HCT116 (cell line): Measurements from ENCODE around the gene TFDP1. TPM values are rescaled to one million over a fixed set of nuclear protein-coding genes. Genes with fewer than 3 reads are reported as not detected.
A peak's percentile ranks its signal among the peaks of the same experiment; 100 is the strongest.

Experiments used
- ATAC-seq: fragments of 200-7000 bp; cut with Tn5 transposase; 2 replicates; pipeline ENCODE4 v1.9.1; 2020; ENCODE audit warnings: mild to moderate bottlenecking, moderate library complexity
- BruUV-seq: library from RNA; stranded (reverse); fragments of 400-500 nt; replicated peaks from 2 replicates; lab custom pipeline; 2021; lab: Mats Ljungman, UMichigan
- CTCF ChIA-PET: fragments of 300-600 bp; sonication (Branson Sonifier 250); formaldehyde crosslinking; loops from one replicate; lab custom pipeline; 2021; ENCODE audit warnings: antibody characterized with exemption; lab: Charles Lee
- POLR2A ChIA-PET: fragments of 300-600, 350-600 bp; sonication (Branson Sonifier 250); formaldehyde crosslinking; loops from one replicate; lab custom pipeline; 2021; ENCODE audit warnings: antibody characterized with exemption; lab: Charles Lee
- RAD21 ChIA-PET, 2 experiments: fragments of 300-600 bp; sonication (Branson Sonifier 250); formaldehyde crosslinking; loops; one replicate each; lab custom pipeline; 2023; ENCODE audit warnings: low total read pairs in 2 of 2; ENCODE audit not compliant: uncharacterized antibody in 2 of 2, unreplicated experiment in 2 of 2, low non-redundant PET in 1 of 2; lab: Charles Lee
- DNase-seq: peaks from one replicate; pipeline ENCODE4 v3.0.0-alpha.2; 2010; ENCODE audit warnings: low read depth, low spot score
- H2AFZ ChIP-seq: fragments of 200-600 bp; shearing (Covaris generic), sonication (generic); 2 replicates; pipeline ENCODE4 v1.6.1; 2017; ENCODE audit warnings: low read depth, mixed run types, mixed read lengths, antibody characterized with exemption, low read length; ENCODE audit not compliant: poor library complexity, severe bottlenecking
- H3K27ac ChIP-seq: 2 replicates; pipeline ENCODE4 v1.5.1; 2012; ENCODE audit warnings: low read depth, low read length
- H3K27me3 ChIP-seq: fragments of 200-600 bp; sonication (generic); 2 replicates; pipeline ENCODE4 v1.6.1; 2016; ENCODE audit warnings: mixed run types, low read length, mixed read lengths; ENCODE audit not compliant: insufficient read depth
- H3K36me3 ChIP-seq, 2 experiments: fragments of 200-500 bp in 1 of 2; fragments of 200-600 bp in 1 of 2; sonication (Bioruptor generic) in 1 of 2; sonication (generic) in 1 of 2; 2 replicates each; pipeline versions ENCODE4 v1.5.1 to v1.6.1; 2014 to 2016; ENCODE audit warnings: low read length in 2 of 2, inconsistent platforms in 1 of 2, mixed read lengths in 1 of 2, mixed run types in 1 of 2; ENCODE audit not compliant: insufficient read depth in 2 of 2, control insufficient read depth in 1 of 2
- H3K4me1 ChIP-seq, 2 experiments: fragments of 200-600 bp in 1 of 2; sonication (generic) in 1 of 2; 2 replicates each; pipeline versions ENCODE4 v1.5.1 to v1.6.1; 2012 to 2017; ENCODE audit warnings: low read length in 2 of 2, inconsistent platforms in 1 of 2, mild to moderate bottlenecking in 1 of 2, mixed read lengths in 1 of 2, mixed run types in 1 of 2, moderate library complexity in 1 of 2; ENCODE audit not compliant: insufficient read depth in 2 of 2, control insufficient read depth in 1 of 2
- H3K4me2 ChIP-seq: fragments of 200-600 bp; sonication (generic); 2 replicates; pipeline ENCODE4 v1.6.1; 2017; ENCODE audit warnings: mixed run types, low read length, mixed read lengths
- H3K4me3 ChIP-seq, 2 experiments: fragments of 200-600 bp in 1 of 2; sonication (generic) in 1 of 2; replicated peaks in 1 of 2; 2 replicates each; pipeline ENCODE4 v1.5.1; 2011 to 2016; ENCODE audit warnings: low read length in 2 of 2, control low read depth in 1 of 2, low read depth in 1 of 2, mild to moderate bottlenecking in 1 of 2, mixed read lengths in 1 of 2, mixed run types in 1 of 2
- H3K79me2 ChIP-seq: fragments of 200-600 bp; sonication (generic); 2 replicates; pipeline ENCODE4 v1.6.1; 2017; ENCODE audit warnings: mild to moderate bottlenecking, mixed run types, low read length, moderate library complexity, mixed read lengths; ENCODE audit not compliant: insufficient read depth
- H3K9ac ChIP-seq: fragments of 200-600 bp; sonication (generic); 2 replicates; pipeline ENCODE4 v1.6.1; 2016; ENCODE audit warnings: low read length, mixed read lengths
- H3K9me2 ChIP-seq: fragments of 200-600 bp; sonication (generic), shearing (Covaris generic); 2 replicates; pipeline ENCODE4 v1.6.1; 2017; ENCODE audit warnings: mixed run types, mild to moderate bottlenecking, moderate library complexity; ENCODE audit not compliant: insufficient read depth
- H3K9me3 ChIP-seq, 2 experiments: fragments of 200-500 bp in 1 of 2; fragments of 200-600 bp in 1 of 2; sonication (Bioruptor generic) in 1 of 2; sonication (generic) in 1 of 2; 2 replicates each; pipeline ENCODE4 v1.6.1; 2014 to 2017; ENCODE audit warnings: low read length in 2 of 2, mixed read lengths in 2 of 2, inconsistent platforms in 1 of 2, low read depth in 1 of 2, mild to moderate bottlenecking in 1 of 2, mixed run types in 1 of 2, moderate library complexity in 1 of 2; ENCODE audit not compliant: control insufficient read depth in 1 of 2, insufficient read depth in 1 of 2
- H4K20me1 ChIP-seq: fragments of 200-600 bp; sonication (generic), shearing (Covaris generic); 2 replicates; pipeline ENCODE4 v1.6.1; 2017; ENCODE audit warnings: mixed run types, mild to moderate bottlenecking, moderate library complexity; ENCODE audit not compliant: insufficient read depth
- POLR2AphosphoS5 ChIP-seq: IDR thresholded peaks from 2 replicates; pipeline ENCODE4 v1.6.1; 2011; ENCODE audit warnings: mild to moderate bottlenecking, low read depth, low read length, moderate library complexity
- SRF ChIP-seq: IDR thresholded peaks from 2 replicates; pipeline ENCODE4 v1.6.1; 2012; ENCODE audit warnings: low read depth
- intact Hi-C: fragments of 100-400 bp; cut with micrococcal nuclease; formaldehyde crosslinking; loops from 2 replicates; pipeline ENCODE4 v1.10.0; 2022
- total RNA-seq: library from RNA; stranded (reverse); gene quantifications from one replicate; pipeline ENCODE4 v1.2.1, GENCODE V29; 2021; ENCODE audit not compliant: unreplicated experiment
- TF ChIP-seq, protein P1 (sequence below), 3 experiments: fragments of 200-600 bp in 1 of 3; sonication (generic) in 1 of 3; IDR thresholded peaks in 2 of 3; conservative IDR thresholded peaks in 1 of 3; 2 replicates each; pipeline ENCODE4 v1.5.1; 2012 to 2017; ENCODE audit warnings: low read depth in 2 of 3, low read length in 2 of 3, antibody characterized with exemption in 1 of 3, borderline replicate concordance in 1 of 3, control low read depth in 1 of 3, mild to moderate bottlenecking in 1 of 3, mixed read lengths in 1 of 3, mixed run types in 1 of 3, moderate library complexity in 1 of 3; ENCODE audit not compliant: insufficient read depth in 1 of 3
- TF ChIP-seq, protein P2 (sequence below): IDR thresholded peaks from 2 replicates; pipeline ENCODE4 v1.6.1; 2011; ENCODE audit warnings: mild to moderate bottlenecking, low read length, moderate library complexity; ENCODE audit not compliant: insufficient replicate concordance; ENCODE audit errors: extremely low read depth
- TF ChIP-seq, protein P3 (sequence below): IDR thresholded peaks from 2 replicates; pipeline ENCODE4 v1.6.1; 2012; ENCODE audit warnings: low read depth

Gene TFDP1
- total RNA-seq, 1 experiment from 2014 or later = 169 TPM

DNA sequence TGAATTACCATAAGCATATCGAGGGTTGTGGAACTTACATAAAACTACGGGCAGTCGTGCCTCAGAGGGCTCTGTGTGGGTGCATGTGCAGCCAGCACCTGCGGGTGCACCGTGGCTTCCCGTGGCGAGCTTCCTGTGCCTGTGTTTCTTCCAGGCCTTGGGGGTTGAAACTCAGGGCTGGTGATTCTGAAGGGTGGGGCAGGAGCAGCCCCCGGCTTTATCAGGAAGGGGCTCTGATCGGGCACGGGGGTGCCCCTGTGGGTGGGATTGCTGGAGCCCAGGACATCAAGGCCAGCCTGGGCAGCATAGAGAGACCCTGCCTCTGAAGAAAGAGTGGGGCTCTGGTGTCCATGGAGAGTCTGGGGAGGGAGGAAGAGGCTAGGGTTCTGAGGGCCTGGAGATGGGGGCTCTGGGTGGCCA lies 62.4 kb downstream of the TFDP1 start:
- intact Hi-C loops = no loop called here
- no peaks in the 10 kb centered on the region for H3K79me2 ChIP-seq
- H3K36me3 ChIP-seq = no peaks in the 10 kb centered on the region; a peak in 1 of 4 replicates
- peak overlapping the region; percentile 26 for H3K4me2 ChIP-seq
- no peaks in the 10 kb centered on the region for H4K20me1 ChIP-seq
- H2AFZ ChIP-seq = no peak overlapping the region
- no peak overlapping the region for H3K4me3 ChIP-seq
- ChIA-PET POLR2A (no interaction called here), CTCF (no interaction called here), RAD21 (no interaction called here)
- H3K4me1 ChIP-seq = peaks cover 9 to 11% of the 10 kb centered on the region in 2 experiments; a peak in 3 of 4 replicates
- no peaks in the 10 kb centered on the region for H3K27me3 ChIP-seq
- H3K9ac ChIP-seq = no peak overlapping the region
- TF ChIP-seq, protein P1, sequence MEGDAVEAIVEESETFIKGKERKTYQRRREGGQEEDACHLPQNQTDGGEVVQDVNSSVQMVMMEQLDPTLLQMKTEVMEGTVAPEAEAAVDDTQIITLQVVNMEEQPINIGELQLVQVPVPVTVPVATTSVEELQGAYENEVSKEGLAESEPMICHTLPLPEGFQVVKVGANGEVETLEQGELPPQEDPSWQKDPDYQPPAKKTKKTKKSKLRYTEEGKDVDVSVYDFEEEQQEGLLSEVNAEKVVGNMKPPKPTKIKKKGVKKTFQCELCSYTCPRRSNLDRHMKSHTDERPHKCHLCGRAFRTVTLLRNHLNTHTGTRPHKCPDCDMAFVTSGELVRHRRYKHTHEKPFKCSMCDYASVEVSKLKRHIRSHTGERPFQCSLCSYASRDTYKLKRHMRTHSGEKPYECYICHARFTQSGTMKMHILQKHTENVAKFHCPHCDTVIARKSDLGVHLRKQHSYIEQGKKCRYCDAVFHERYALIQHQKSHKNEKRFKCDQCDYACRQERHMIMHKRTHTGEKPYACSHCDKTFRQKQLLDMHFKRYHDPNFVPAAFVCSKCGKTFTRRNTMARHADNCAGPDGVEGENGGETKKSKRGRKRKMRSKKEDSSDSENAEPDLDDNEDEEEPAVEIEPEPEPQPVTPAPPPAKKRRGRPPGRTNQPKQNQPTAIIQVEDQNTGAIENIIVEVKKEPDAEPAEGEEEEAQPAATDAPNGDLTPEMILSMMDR (IDR thresholded peaks at IDR 0.05 in 2 of 3, conservative IDR thresholded peaks at IDR 0.05 in 1 of 3; ENCODE audit: borderline replicate concordance in 1 of 3, insufficient read depth in 1 of 3, low read depth in 2 of 3, low read length in 2 of 3) = no peak
- TF ChIP-seq, protein P2, sequence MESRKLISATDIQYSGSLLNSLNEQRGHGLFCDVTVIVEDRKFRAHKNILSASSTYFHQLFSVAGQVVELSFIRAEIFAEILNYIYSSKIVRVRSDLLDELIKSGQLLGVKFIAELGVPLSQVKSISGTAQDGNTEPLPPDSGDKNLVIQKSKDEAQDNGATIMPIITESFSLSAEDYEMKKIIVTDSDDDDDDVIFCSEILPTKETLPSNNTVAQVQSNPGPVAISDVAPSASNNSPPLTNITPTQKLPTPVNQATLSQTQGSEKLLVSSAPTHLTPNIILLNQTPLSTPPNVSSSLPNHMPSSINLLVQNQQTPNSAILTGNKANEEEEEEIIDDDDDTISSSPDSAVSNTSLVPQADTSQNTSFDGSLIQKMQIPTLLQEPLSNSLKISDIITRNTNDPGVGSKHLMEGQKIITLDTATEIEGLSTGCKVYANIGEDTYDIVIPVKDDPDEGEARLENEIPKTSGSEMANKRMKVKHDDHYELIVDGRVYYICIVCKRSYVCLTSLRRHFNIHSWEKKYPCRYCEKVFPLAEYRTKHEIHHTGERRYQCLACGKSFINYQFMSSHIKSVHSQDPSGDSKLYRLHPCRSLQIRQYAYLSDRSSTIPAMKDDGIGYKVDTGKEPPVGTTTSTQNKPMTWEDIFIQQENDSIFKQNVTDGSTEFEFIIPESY = no peak
- TF ChIP-seq, protein P3, sequence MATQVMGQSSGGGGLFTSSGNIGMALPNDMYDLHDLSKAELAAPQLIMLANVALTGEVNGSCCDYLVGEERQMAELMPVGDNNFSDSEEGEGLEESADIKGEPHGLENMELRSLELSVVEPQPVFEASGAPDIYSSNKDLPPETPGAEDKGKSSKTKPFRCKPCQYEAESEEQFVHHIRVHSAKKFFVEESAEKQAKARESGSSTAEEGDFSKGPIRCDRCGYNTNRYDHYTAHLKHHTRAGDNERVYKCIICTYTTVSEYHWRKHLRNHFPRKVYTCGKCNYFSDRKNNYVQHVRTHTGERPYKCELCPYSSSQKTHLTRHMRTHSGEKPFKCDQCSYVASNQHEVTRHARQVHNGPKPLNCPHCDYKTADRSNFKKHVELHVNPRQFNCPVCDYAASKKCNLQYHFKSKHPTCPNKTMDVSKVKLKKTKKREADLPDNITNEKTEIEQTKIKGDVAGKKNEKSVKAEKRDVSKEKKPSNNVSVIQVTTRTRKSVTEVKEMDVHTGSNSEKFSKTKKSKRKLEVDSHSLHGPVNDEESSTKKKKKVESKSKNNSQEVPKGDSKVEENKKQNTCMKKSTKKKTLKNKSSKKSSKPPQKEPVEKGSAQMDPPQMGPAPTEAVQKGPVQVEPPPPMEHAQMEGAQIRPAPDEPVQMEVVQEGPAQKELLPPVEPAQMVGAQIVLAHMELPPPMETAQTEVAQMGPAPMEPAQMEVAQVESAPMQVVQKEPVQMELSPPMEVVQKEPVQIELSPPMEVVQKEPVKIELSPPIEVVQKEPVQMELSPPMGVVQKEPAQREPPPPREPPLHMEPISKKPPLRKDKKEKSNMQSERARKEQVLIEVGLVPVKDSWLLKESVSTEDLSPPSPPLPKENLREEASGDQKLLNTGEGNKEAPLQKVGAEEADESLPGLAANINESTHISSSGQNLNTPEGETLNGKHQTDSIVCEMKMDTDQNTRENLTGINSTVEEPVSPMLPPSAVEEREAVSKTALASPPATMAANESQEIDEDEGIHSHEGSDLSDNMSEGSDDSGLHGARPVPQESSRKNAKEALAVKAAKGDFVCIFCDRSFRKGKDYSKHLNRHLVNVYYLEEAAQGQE = no peak
- no peak for TF ChIP-seq SRF
- 0 out of 2 replicates have a peak, but pooled peaks have one; percentile 2 for TF ChIP-seq POLR2AphosphoS5
- no TSS peak for BruUV-seq
- no peaks in the 10 kb centered on the region for H3K9me3 ChIP-seq
- ATAC-seq (peak; percentile 45), DNase-seq (no peak)
- H3K27ac ChIP-seq = peak overlapping the region; percentile 8; the same call in 1 of the 2 replicates
- H3K9me2 ChIP-seq = no peaks in the 10 kb centered on the region
